Loucy (cell line): ENCODE results near the gene RFX3.

Source experiments
- H2AFZ ChIP-seq: fragments of 200-600 bp; sonication (generic); 2 replicates; pipeline ENCODE4 v1.6.0; 2016; ENCODE audit warnings: antibody characterized with exemption, mild to moderate bottlenecking, low read length, moderate library complexity
- H3F3A ChIP-seq: fragments of 200-600 bp; 2 replicates; pipeline ENCODE4 v1.6.0; 2016; ENCODE audit warnings: antibody characterized with exemption, low read depth, mild to moderate bottlenecking
- H3K27me3 ChIP-seq: fragments of 200-600 bp; sonication (generic); 2 replicates; pipeline ENCODE4 v1.6.1; 2014; ENCODE audit warnings: low read length, mild to moderate bottlenecking; ENCODE audit not compliant: insufficient read depth, poor library complexity, severe bottlenecking
- H3K36me3 ChIP-seq: fragments of 200-600 bp; sonication (generic); 2 replicates; pipeline ENCODE4 v1.6.1; 2016; ENCODE audit warnings: low read length; ENCODE audit not compliant: insufficient read depth
- H3K4me1 ChIP-seq: fragments of 200-600 bp; sonication (generic); 2 replicates; pipeline ENCODE4 v1.5.1; 2014; ENCODE audit warnings: low read length, mild to moderate bottlenecking; ENCODE audit not compliant: insufficient read depth, poor library complexity, severe bottlenecking
- H3K4me2 ChIP-seq: fragments of 200-600 bp; sonication (generic); 2 replicates; pipeline ENCODE4 v1.6.0; 2014; ENCODE audit warnings: antibody characterized with exemption, low read length, low read depth, mild to moderate bottlenecking; ENCODE audit not compliant: poor library complexity, severe bottlenecking
- H3K4me3 ChIP-seq: fragments of 200-600 bp; sonication (generic); 2 replicates; pipeline ENCODE4 v1.5.1; 2014; ENCODE audit warnings: low read length, mild to moderate bottlenecking, mixed read lengths; ENCODE audit not compliant: poor library complexity, severe bottlenecking
- H3K79me2 ChIP-seq: fragments of 200-600 bp; sonication (generic); 2 replicates; pipeline ENCODE4 v1.6.1; 2014; ENCODE audit warnings: low read length; ENCODE audit not compliant: insufficient read depth
- H3K9ac ChIP-seq: fragments of 200-600 bp; sonication (generic); 2 replicates; pipeline ENCODE4 v1.6.0; 2014; ENCODE audit warnings: mild to moderate bottlenecking, low read depth, low read length, moderate library complexity; ENCODE audit not compliant: poor library complexity, severe bottlenecking
- H3K9me2 ChIP-seq: fragments of 200-600 bp; sonication (generic); replicated peaks from 2 replicates; pipeline ENCODE4 v1.6.1; 2016; ENCODE audit warnings: low read depth, low read length, mixed read lengths
- H3K9me3 ChIP-seq: fragments of 200-600 bp; sonication (generic); 2 replicates; pipeline ENCODE4 v1.6.1; 2014; ENCODE audit warnings: mild to moderate bottlenecking, antibody characterized with exemption, low read length, low read depth; ENCODE audit not compliant: insufficient read depth
- H4K20me1 ChIP-seq: fragments of 200-600 bp; sonication (generic); 2 replicates; pipeline ENCODE4 v1.6.0; 2014; ENCODE audit warnings: antibody characterized with exemption, low read length, mild to moderate bottlenecking; ENCODE audit not compliant: insufficient read depth, poor library complexity, severe bottlenecking
- CTCF ChIP-seq: fragments of 200-600 bp; sonication (generic); conservative IDR thresholded peaks from 2 replicates; pipeline ENCODE4 v1.5.1; 2014; ENCODE audit warnings: mild to moderate bottlenecking, antibody characterized with exemption, low read length
- EZH2phosphoT487 ChIP-seq: fragments of 200-600 bp; IDR thresholded peaks from 2 replicates; pipeline ENCODE4 v1.6.1; 2018; ENCODE audit warnings: antibody characterized with exemption, mild to moderate bottlenecking, moderate library complexity, borderline replicate concordance

RFX3 gene

GRCh38 chr9:3525836-3526164 lies at the start of gene RFX3:
RFX3 (minus strand) TSS chr9:3526001; CDS start chr9:3395588, 130,413 bp downstream.
- Histone ChIP-seq H3K36me3 (no peaks in the 10 kb centered on the region), H2AFZ (peak within 1 kb of the TSS; percentile 90), H3K4me1 (peaks cover 61% of the 10 kb centered on the region), H3F3A (peaks cover 6% of the 10 kb centered on the region), H3K9me2 (no peaks in the 10 kb centered on the region), H4K20me1 (peaks cover 23% of the 10 kb centered on the region), H3K4me2 (peak within 1 kb of the TSS; percentile 95), H3K27me3 (no peaks in the 10 kb centered on the region), H3K4me3 (peak within 1 kb of the TSS; percentile 89), H3K79me2 (peaks cover 82% of the 10 kb centered on the region), H3K9me3 (no peaks in the 10 kb centered on the region), H3K9ac (peak within 1 kb of the TSS; percentile 99)
- no peak for TF ChIP-seq CTCF

GRCh38 chr9:3571500-3571899 lies 45.7 kb upstream of the RFX3 start:
- H3F3A ChIP-seq = peaks cover 4% of the 10 kb centered on the region; the same call in 1 of the 2 replicates
- no peaks in the 10 kb centered on the region for H4K20me1 ChIP-seq
- no peak for TF ChIP-seq EZH2phosphoT487
- TF ChIP-seq CTCF = no peak

GRCh38 chr9:3569529-3569928 lies 43.7 kb upstream of the RFX3 start:
- Histone ChIP-seq H3K9me3 (no peaks in the 10 kb centered on the region), H3K27me3 (no peaks in the 10 kb centered on the region), H3K79me2 (no peaks in the 10 kb centered on the region), H3K9me2 (no peaks in the 10 kb centered on the region), H3K4me2 (no peak overlapping the region), H4K20me1 (no peaks in the 10 kb centered on the region), H3K4me3 (no peak overlapping the region), H2AFZ (no peak overlapping the region), H3F3A (no peaks in the 10 kb centered on the region), H3K9ac (no peak overlapping the region), H3K36me3 (no peaks in the 10 kb centered on the region), H3K4me1 (peaks cover 18% of the 10 kb centered on the region)
- TF ChIP-seq CTCF (no peak), EZH2phosphoT487 (no peak)

More at GRCh38 chr9:3571500-3571899, 45.7 kb upstream of the RFX3 start:
- peaks cover 29% of the 10 kb centered on the region for H3K4me1 ChIP-seq
- H3K9ac ChIP-seq = no peak overlapping the region
- H2AFZ ChIP-seq = no peak overlapping the region
- H3K9me3 ChIP-seq = no peaks in the 10 kb centered on the region
- no peaks in the 10 kb centered on the region for H3K27me3 ChIP-seq
- H3K4me3 ChIP-seq = no peak overlapping the region
- H3K4me2 ChIP-seq = peak overlapping the region; percentile 22
- H3K36me3 ChIP-seq = no peaks in the 10 kb centered on the region
- H3K79me2 ChIP-seq = no peaks in the 10 kb centered on the region
- no peaks in the 10 kb centered on the region for H3K9me2 ChIP-seq
